ENCODE measurements around the gene SNRPD2.
A peak's percentile ranks its signal among the peaks of the same experiment; 100 is the strongest.
"Not testable (repeated sequence)": the region's sequence is repeated elsewhere in the genome, so short reads cannot be mapped to it uniquely, and the experiment has no call there.

The SNRPD2 gene

GRCh38 chr19:45691516-45692186 is at the start of gene SNRPD2:
TSS of gene SNRPD2 (minus strand) at chr19:45691953. CDS start at chr19:45691888, 65 bp downstream.
- DNase-seq (ENCODE audit: low read depth in 2 of 3, low spot score in 2 of 3) = peak in 2 of 3 experiments; percentile 85 to 88

- DNase-seq (ENCODE audit: low read depth in 2 of 3, low spot score in 2 of 3) = no peak
Observed at GRCh38 chr19:45739498-45740439, 48.0 kb upstream of the SNRPD2 start.

- no peak for DNase-seq (ENCODE audit: low read depth in 2 of 3, low spot score in 2 of 3)
Observed at GRCh38 chr19:45733160-45733810, 41.5 kb upstream of the SNRPD2 start, which contains the start of gene MEIOSIN. TSS of gene MEIOSIN (plus strand) at chr19:45733439. CDS start at chr19:45735377, 1,938 bp downstream.

GRCh38 chr19:45730368-45731288 is 38.9 kb upstream of the SNRPD2 start, which contains the start of gene FBXO46:
TSS of gene FBXO46 (minus strand) at chr19:45730896. CDS start at chr19:45713495, 17,401 bp downstream.
- DNase-seq (ENCODE audit: low read depth in 2 of 3, low spot score in 2 of 3) = peak; percentile 57 to 87 (median 79)

GRCh38 chr19:45729800-45730290 is 38.1 kb upstream of the SNRPD2 start:
- DNase-seq (ENCODE audit: low read depth in 2 of 3, low spot score in 2 of 3) = no peak

- DNase-seq (ENCODE audit: low read depth in 2 of 3, low spot score in 2 of 3) = not testable (repeated sequence)
Observed at GRCh38 chr19:45728683-45729082, 36.9 kb upstream of the SNRPD2 start.

- DNase-seq (ENCODE audit: low read depth in 2 of 3, low spot score in 2 of 3) = not testable (repeated sequence)
Observed at GRCh38 chr19:45720065-45720464, 28.3 kb upstream of the SNRPD2 start.

GRCh38 chr19:45717983-45718650 is 26.4 kb upstream of the SNRPD2 start:
- DNase-seq (ENCODE audit: low read depth in 2 of 3, low spot score in 2 of 3) = no peak

- DNase-seq (ENCODE audit: low read depth in 2 of 3, low spot score in 2 of 3) = peak; percentile 89 to 97 (median 93)
Observed at GRCh38 chr19:45717131-45717982, 25.6 kb upstream of the SNRPD2 start.

- peak in 1 of 3 experiments; percentile 16 for DNase-seq (ENCODE audit: low read depth in 2 of 3, low spot score in 2 of 3)
Observed at GRCh38 chr19:45716359-45717130, 24.8 kb upstream of the SNRPD2 start.

GRCh38 chr19:45715139-45715538 is 23.4 kb upstream of the SNRPD2 start:
- no peak for DNase-seq (ENCODE audit: low read depth in 2 of 3, low spot score in 2 of 3)

GRCh38 chr19:45713141-45713540 is 21.4 kb upstream of the SNRPD2 start:
- DNase-seq (ENCODE audit: low read depth in 2 of 3, low spot score in 2 of 3) = no peak

- no peak for DNase-seq (ENCODE audit: low read depth in 2 of 3, low spot score in 2 of 3)
Observed at GRCh38 chr19:45712699-45713067, 20.9 kb upstream of the SNRPD2 start.

- DNase-seq (ENCODE audit: low read depth in 2 of 3, low spot score in 2 of 3) = no peak
Observed at GRCh38 chr19:45711851-45712698, 20.3 kb upstream of the SNRPD2 start.

- no peak for DNase-seq (ENCODE audit: low read depth in 2 of 3, low spot score in 2 of 3)
Observed at GRCh38 chr19:45710356-45711130, 18.8 kb upstream of the SNRPD2 start.
